AG04450 (cell line): ENCODE measurements around the gene ITGB1. TPM values are rescaled to one million over a fixed set of nuclear protein-coding genes. Genes with fewer than 3 reads are reported as not detected.

ENCODE experiments used
- CTCF ChIA-PET: fragments of 300-600, 350-600 bp; formaldehyde crosslinking; extraction: SDS; loops from one replicate; lab custom pipeline; 2022; ENCODE audit warnings: antibody characterized with exemption, inconsistent platforms; lab: Charles Lee
- POLR2A ChIA-PET: fragments of 350-600 bp; formaldehyde crosslinking; extraction: SDS; loops from one replicate; lab custom pipeline; 2021; ENCODE audit warnings: antibody characterized with exemption, inconsistent platforms; lab: Yijun Ruan, JAX
- DNase-seq: peaks from one replicate; pipeline ENCODE4 v3.0.0-alpha.2; 2011; ENCODE audit warnings: low read depth, low spot score
- H3K27ac ChIP-seq: one replicate; pipeline ENCODE4 v1.5.1; 2012; ENCODE audit warnings: low read depth, low read length, control low read depth
- H3K27me3 ChIP-seq: one replicate; pipeline ENCODE4 v1.6.0; 2012; ENCODE audit warnings: low read length; ENCODE audit not compliant: control insufficient read depth, insufficient read depth
- H3K4me3 ChIP-seq: 2 replicates; pipeline ENCODE4 v1.5.1; 2011; ENCODE audit warnings: mild to moderate bottlenecking, low read depth, low read length, control low read depth
- H3K9me3 ChIP-seq: 2 replicates; pipeline ENCODE4 v1.5.1; 2012; ENCODE audit warnings: low read length; ENCODE audit not compliant: control insufficient read depth, insufficient read depth
- CTCF ChIP-seq: IDR thresholded peaks from 2 replicates; pipeline ENCODE4 v1.5.1; 2011; ENCODE audit warnings: low read depth, low read length, control low read depth, inconsistent platforms
- polyA plus RNA-seq: library from polyadenylated mRNA; depleted of rRNA; stranded (reverse); fragments of >200 nt; gene quantifications from 2 replicates; pipeline ENCODE4 v1.2.3, GENCODE V29; 2011

Gene ITGB1
- polyA plus RNA-seq, 1 experiment, result 2,796 TPM

- Histone ChIP-seq H3K27me3 (no peaks in the 10 kb centered on the region), H3K4me3 (no peak overlapping the region), H3K9me3 (peaks cover 4% of the 10 kb centered on the region; the same call in 1 of the 2 replicates), H3K27ac (no peak overlapping the region)
- CTCF ChIA-PET, result no interaction called here
- POLR2A ChIA-PET, result no interaction called here
- TF ChIP-seq CTCF, result no peak
- no peak for DNase-seq
Observed at GRCh38 chr10:32940321-32941301, 17.4 kb downstream of the ITGB1 start.

GRCh38 chr10:32939296-32940111, 18.5 kb downstream of the ITGB1 start:
- peak overlapping the region; percentile 88 for H3K27ac ChIP-seq
- DNase-seq, result no peak
- H3K9me3 ChIP-seq, result peaks cover 4% of the 10 kb centered on the region; the same call in 1 of the 2 replicates
- TF ChIP-seq CTCF, result no peak
- no peak overlapping the region; the same call in 1 of the 2 replicates for H3K4me3 ChIP-seq
- ChIA-PET CTCF (interaction anchor here (1.6 kb wide), 1 partner anchor 69 kb away, joined by 5 read pairs; no protein-coding TSS in a partner anchor), POLR2A (interaction anchor here (1.6 kb wide), 1 partner anchor 41 kb away, joined by 5 read pairs; no protein-coding TSS in a partner anchor)
- H3K27me3 ChIP-seq, result no peaks in the 10 kb centered on the region

- no peaks in the 10 kb centered on the region for H3K9me3 ChIP-seq
- no peak for DNase-seq
- H3K27ac ChIP-seq, result peak overlapping the region; percentile 88
- CTCF ChIA-PET, result interaction anchor here (0.8 to 1.6 kb wide), 2 partner anchors 9 to 70 kb away, joined by 3 to 5 read pairs; no protein-coding TSS in a partner anchor
- POLR2A ChIA-PET, result interaction anchor here (1.6 kb wide), 1 partner anchor 42 kb away, joined by 5 read pairs; no protein-coding TSS in a partner anchor
- H3K27me3 ChIP-seq, result no peaks in the 10 kb centered on the region
- no peak for TF ChIP-seq CTCF
- H3K4me3 ChIP-seq, result peak overlapping the region; percentile 34
Observed at GRCh38 chr10:32938554-32939061, 19.4 kb downstream of the ITGB1 start.

- ChIA-PET POLR2A (interaction anchor here (1.6 kb wide), 1 partner anchor 42 kb away, joined by 5 read pairs; no protein-coding TSS in a partner anchor), CTCF (interaction anchor here (0.8 to 1.6 kb wide), 2 partner anchors 10 to 71 kb away, joined by 3 to 5 read pairs; no protein-coding TSS in a partner anchor)
- no peaks in the 10 kb centered on the region for H3K27me3 ChIP-seq
- H3K9me3 ChIP-seq, result no peaks in the 10 kb centered on the region
- no peak for TF ChIP-seq CTCF
- peak overlapping the region; percentile 85 for H3K27ac ChIP-seq
- H3K4me3 ChIP-seq, result no peak overlapping the region; the same call in 1 of the 2 replicates
- no peak for DNase-seq
Observed at GRCh38 chr10:32937911-32938424, 20.1 kb downstream of the ITGB1 start.
